HG02973 (cell line): Measurements from ENCODE around the gene ASB6.
"Not testable (repeated sequence)": the region's sequence is repeated elsewhere in the genome, so short reads cannot be mapped to it uniquely, and the experiment has no call there.

Experiments used
- ATAC-seq: cut with Tn5 transposase; IDR thresholded peaks from one replicate; pipeline ENCODE4 v1.9.1; 2021; ENCODE audit warnings: moderate library complexity; ENCODE audit not compliant: unreplicated experiment

Gene ASB6

DNA sequence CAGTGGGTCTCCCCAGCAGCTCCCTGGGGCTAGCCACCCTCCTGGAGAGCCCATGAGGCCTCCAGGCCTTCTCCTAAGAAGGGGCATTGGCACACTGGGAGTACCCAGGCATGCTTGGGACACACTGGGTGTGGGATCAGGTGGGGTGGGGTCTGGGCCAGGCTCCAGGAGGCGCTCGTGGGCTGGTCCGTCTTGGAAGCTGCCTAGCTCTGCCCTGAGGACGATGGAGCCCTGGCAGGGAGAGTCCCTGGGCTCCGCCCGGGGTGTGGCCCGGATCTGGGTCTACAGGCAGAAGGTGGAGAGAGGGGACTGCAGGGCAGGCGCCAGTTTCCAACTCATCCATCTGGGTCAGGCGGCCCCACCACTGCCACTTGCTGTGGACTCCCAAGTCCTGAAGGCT is 25.9 kb upstream of the ASB6 start:
- ATAC-seq: no peak

DNA sequence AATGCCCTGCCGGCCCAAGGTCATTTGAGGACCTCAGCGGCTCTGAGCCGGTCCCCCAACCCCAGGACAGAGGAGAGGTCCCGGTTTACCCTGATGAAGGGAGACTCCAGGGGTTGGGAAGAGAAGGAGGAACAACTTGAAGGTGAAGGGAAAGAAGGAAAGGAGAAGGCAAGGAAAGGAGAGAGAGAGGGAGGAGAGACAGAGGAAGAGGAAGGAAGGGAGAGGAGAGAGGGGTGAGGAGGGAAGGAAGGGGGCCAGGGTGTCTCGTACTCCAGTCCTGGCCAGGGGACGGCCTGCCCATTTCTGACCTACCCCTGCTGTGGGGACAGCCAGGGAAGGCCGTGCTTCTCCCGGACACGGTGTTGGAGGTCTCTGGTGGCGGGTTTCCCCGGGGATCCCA is 25.4 kb upstream of the ASB6 start:
- ATAC-seq: no peak

DNA sequence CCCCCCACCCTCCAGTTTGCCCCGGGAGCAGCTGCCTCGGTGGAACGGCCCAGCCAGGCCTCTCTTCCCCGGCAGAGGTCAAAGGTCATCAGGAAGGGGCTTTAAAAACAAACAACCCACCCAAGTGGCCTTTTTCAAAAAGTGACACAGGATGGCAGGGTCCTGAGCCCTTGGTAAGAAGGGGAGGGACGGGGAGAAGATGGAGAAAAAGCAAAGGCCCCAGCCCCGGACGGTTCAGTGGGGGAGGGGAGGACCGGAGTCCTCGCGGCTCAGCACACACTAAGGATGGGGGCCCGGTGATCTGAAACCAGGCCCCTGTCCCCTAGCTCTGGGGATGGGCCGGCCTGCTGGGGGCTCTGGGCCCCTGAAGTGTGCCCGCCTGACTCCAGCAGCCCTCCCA is 24.6 kb upstream of the ASB6 start:
- no peak for ATAC-seq

- no peak for ATAC-seq
Observed at GRCh38 chr9:129665814-129666520, 24.0 kb upstream of the ASB6 start.

DNA sequence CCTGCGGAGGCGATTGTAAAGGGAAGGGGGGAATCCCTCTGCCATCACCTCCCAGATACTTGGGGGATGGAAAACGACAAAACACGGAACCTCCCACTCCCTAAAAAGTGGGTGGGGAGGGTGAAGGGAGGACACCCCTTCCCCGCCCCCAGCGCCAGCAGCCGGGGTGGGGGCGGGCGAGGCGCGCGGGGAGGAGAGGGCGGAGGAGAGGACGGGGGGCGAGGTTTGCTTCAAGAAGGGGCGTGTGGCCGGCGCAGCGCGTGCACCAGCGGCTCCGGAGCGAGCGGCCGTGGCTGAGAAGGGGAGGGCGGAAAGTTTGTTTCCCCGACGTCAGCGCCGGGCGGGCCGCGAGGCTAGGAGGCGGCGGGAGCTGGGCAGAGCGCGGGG is 23.4 kb upstream of the ASB6 start, which contains the start of gene PRRX2:
Gene PRRX2, plus strand, starts transcription at position 259 of the 387 bp plus-strand sequence. CDS start 221 bp downstream, outside the sequence.
- ATAC-seq: no peak

DNA sequence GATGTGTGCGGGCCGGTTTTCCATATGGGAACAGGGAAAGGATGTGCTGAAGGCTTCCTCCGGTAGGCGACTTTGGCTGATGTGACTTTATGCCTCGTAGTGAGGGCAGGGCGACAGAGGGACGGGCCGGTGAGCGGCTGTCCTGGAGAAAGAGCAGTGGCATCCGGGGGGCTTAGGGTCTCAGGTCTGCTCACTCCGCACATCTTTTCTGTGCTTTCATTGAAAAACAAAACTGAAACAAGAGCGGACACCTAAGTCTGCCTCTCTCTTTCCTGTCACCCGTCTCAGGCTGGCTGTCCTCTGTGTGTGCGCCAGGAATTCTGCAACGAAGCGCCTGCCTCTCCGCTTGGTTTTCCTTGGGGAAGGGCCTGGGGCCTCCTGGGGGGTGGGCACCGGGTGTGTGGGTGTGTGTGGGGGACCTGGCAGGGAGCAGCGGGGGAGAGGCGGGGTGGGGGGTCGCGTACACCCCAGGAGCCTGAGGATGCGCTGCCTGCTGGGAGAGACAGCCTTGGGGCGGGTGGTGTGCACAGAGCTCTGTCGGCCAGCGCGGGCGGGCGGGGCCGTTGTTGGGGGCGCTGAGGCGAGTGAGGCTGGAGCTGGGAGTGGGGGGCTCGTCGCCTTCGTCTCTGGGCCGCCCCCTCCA is 22.9 kb upstream of the ASB6 start:
- no peak for ATAC-seq

DNA sequence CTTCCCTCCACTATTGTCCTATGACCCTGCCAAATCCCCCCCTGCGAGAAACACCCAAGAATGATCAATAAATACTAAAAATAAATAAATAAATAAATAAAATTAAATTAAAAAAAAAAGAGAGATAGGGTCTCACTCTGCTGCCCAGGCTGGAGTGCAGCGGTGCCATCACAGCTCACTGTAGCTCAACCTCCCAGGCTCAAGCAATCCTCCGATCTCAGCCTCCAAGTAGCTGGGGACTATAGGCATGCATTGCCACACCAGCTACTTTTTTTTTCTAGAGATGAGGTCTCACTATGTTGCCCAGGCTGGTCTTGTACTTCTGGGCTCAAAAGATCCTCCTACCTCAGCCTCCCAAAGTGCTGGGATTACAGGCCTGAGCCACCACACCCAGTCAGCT is 20.3 kb upstream of the ASB6 start:
- not testable (repeated sequence) for ATAC-seq

GRCh38 chr9:129661029-129661428 is 19.1 kb upstream of the ASB6 start:
- no peak for ATAC-seq

GRCh38 chr9:129656795-129657390 is 14.9 kb upstream of the ASB6 start:
- ATAC-seq: no peak

DNA sequence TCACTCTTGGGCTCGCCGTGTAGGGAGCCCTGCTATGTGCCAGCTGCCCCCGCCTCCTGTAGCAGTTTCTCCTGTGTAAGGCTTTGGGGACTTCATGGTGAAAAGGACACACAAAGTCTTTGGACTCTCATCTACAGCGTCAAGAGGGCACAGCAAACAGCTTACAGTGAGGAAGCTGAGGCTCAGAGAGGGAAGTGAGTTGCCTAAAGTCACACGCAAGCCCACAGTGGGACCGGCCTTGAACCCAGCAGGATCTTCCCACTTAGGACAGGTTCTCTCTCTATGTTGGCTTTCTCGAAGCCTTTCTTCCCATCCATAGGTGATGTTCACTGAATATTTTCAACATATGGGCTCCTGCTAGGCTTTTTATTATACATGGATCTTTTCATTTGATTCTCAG is 13.7 kb upstream of the ASB6 start:
- no peak for ATAC-seq

DNA sequence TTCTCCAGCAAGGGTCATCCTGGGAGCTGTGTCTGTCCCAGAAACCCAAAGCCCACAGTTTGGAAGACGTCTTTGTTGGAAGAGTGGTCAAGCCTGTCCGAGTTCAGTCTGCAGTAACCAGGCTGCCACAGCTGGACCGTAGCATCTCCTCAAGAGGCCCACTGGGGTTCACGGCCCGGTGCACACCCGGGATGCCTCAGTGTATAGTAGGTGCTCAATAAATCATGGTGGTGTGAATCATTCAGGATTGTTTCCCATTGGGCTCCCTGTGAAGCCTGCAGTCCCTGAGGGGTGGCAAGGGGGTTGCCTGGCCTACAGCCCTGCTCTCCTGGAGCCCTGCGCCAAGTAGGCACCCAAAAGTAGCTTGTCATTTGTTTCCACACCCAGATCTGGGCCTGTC is 13.2 kb upstream of the ASB6 start:
- ATAC-seq: no peak

DNA sequence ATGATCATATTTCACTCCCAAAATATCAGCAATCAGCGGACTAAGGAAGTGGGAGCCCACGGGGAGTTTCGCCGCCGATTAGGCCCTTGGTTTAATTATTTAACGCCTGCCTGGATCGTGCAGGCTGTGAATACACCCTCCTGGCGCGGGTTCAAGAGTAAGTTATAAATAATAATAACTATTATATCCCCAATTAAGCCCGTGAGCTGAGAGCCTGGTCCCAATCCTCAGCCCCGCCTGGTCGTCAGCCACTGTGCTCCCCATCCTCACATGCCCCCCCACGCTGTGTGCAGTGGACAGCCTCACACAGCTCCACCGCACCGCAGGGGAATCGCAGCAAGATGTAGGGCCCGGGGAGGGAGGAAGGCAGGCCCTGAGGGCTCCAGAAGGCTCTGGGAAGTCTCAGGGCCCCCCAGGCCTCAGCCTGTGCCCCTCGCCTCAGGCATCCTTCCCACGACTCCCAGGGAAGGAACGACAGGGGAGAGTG is 12.6 kb upstream of the ASB6 start:
- no peak for ATAC-seq

GRCh38 chr9:129653823-129654553 is 12.0 kb upstream of the ASB6 start:
- ATAC-seq: no peak

DNA sequence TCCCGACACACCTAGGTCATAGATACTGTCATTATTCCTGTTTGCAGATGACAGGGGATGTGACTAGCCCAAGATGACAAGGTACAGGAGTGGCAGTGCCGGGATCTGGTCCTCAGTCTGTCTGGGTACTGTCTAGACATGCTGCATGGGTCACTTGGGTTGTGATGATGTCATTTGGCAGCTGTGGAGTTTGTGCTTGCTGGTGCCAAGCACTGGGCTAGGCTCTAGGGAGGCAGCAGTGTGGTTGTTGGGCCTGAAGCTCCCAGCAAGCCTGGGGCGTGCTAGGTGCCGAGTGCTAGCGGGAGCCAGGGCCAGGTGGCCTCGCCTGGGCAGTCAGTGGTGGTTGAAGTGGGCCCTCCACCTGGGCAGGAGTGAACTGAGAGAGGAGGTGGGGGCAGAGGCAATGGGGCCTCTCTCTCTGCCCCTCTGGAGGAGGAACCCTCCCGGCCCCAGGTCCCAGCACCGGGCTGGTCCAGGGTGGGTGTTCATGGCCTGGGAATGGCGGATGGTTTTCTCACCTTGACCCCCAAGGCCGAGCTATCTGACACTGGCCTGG is 8.8 kb upstream of the ASB6 start:
- no peak for ATAC-seq

- ATAC-seq: no peak
Observed at GRCh38 chr9:129649726-129650679, 8.1 kb upstream of the ASB6 start.

DNA sequence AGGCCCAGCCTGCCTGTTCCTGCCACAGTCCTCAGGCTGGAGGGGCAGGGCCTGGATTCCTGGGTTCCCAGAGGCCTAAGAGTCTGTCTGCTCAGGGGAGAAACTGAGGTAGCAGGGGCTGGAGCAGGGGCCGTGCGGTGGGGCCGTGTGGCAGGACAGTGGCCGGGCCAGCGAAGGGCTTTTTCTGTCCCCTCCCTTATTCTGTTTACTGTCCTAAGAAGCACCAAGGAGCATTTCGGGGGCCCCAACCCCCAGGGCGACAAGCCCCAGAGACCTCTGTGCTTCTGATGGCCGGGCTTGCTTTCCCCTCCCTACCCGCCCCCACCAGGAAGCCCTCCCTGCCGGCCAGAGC is 6.8 kb upstream of the ASB6 start:
- ATAC-seq: no peak

- no peak for ATAC-seq
Observed at GRCh38 chr9:129648092-129648763, 6.3 kb upstream of the ASB6 start.

GRCh38 chr9:129647635-129648034 is 5.7 kb upstream of the ASB6 start:
- no peak for ATAC-seq

DNA sequence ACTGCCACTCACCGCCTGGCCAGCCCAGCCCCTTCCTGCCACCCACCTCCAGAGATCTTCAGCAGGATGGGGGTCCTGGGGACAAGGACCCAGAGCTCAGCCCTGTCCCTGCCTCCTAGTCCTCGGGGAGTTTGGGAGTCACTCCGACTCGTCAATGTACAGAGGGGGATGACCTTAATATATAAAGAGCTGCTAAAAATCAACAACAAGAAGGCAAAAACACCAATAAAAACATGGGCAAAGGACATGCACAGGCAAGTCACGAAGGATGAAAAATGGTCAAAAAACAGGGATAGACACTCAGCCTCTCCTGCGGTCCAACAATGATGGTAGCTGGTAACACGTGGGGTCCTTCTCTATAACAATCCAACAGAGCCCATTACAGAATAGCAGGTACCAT is 4.7 kb upstream of the ASB6 start:
- ATAC-seq: no peak

DNA sequence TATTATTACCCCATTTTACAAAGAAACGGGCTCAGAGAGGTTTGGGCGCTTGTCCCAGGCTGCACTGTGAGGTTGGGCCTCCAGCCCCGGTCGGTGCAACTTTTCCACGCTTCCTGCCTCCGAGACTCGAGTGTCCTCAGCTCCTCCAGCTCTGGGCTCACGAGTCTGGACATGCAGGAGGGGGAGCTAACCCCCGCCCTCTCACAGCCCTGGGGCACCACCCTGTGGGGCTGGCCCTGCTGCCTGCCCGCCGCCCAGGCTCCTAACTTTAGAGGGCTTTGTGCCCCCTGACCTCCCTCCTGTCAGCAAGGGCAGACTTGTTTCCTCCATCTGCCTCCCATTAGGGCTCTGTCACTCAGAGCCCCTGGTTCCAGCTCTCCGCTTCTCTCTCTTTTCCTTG is 4.3 kb upstream of the ASB6 start:
- ATAC-seq: no peak
